Activated CD8-positive, alpha-beta memory T cell treated with anti-CD3 and anti-CD28 coated beads for 4 hours (primary cell): ENCODE measurements around the gene PPIF.

ENCODE experiments used
- DNase-seq, 2 donors: peaks; one replicate each; pipeline ENCODE4 v3.0.0-alpha.2; 2020; ENCODE audit warnings: low read depth in 2 of 2

PPIF gene

DNA sequence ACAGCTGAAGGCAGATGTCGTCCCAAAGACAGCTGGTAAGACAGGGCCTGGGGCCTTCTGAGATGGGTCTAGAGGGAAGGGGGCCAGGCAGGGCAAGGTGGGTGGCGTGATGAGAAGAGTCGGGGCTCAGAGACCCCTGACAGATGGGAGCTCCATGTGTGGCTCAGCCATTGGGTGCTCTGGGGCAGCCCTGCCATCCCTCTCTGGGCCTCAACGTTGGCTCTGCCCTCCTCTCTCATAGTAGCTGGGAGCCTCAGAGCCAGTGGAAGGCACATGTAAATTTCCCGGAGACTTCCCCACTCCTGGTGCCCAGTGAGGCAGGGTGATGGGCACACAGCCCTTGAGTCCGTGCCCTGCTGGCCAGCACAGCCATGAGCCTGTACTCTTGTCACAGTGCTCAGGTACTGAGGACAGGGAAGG, 1.8 kb downstream of the PPIF start:
- no peak for DNase-seq

DNA sequence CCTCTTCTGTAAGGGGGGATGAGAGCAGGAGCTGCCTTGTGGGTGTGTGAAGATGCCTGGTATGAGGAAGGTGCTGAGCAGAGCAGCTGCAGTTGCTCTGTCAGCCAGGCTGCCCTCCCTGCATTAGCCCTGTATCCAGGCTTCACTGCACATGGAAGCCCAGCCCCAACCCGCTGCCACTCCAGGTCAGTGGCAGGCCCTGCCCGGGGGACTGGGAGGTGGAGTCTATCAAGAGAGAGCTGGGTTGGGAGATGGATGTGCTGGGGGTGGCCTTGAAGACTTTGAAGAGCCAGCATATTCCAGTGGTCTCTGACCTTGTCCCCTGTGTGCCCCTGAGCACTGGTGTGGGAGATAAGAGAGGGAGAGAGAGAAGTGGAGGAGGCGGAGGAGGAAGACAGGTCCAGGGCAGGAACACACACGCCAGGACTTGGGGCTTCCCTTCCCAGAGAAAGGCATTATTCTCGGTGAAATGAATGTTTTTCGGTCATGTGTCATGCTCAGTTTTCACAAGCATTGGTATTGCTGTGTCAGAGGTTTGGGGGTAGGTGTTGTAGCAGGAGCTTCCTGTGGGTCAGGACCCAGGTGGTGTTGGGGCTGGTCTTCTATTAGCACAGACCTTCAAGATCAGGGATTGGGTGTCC, 2.6 kb downstream of the PPIF start:
- no peak for DNase-seq

DNA sequence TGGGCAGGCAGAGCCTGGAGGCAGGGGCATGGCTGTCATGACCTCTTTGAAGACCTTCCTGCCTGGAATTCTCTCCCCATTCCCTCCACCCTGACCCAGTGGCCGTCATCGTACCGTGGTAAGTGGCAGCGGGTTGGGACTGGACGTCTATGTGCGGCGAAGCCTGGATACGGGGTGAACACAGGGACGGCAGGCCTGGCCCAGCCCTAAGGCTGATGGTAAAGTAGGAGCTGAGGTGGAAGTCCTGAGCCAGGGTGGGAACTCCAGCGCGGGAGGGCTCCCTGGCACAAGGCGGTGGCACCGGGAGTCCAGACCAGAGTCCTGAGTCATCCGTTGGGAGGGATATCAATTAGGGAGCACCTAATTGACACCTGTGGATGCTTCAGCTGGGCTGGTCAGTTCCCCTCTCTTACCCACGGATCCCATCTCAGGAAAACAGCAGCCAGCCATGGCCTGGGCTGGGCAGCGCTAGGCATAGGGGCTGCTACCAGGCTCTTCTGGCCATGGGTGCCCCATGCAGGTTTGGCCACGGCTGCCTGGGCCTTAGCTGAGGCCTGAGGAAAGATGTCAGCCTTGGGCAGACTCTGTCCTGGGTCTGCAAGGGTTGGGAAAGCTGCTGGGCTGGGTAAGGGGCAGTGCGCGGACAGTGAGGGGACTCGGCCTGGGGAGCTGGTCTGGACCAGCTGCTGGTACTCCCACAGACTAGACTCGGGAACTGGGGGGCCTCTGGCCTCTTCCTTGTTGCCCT, 3.3 kb downstream of the PPIF start:
- DNase-seq = no peak

DNA sequence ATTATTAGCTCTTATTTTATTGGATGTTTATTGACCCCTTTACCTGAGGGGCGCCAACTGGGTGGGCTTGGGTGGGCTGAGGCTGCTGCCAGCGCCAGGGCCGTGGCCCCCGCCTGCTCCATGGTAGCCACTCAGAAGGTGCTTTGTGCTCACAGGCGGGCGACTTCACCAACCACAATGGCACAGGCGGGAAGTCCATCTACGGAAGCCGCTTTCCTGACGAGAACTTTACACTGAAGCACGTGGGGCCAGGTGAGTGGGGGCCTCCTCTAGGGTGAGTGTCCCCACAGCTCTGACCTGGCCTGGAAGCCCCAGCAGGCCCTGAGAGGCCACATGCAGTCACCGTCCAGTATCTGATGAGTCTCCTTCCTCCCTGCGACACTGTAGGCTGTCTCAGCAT, 4.1 kb downstream of the PPIF start:
- no peak for DNase-seq

DNA sequence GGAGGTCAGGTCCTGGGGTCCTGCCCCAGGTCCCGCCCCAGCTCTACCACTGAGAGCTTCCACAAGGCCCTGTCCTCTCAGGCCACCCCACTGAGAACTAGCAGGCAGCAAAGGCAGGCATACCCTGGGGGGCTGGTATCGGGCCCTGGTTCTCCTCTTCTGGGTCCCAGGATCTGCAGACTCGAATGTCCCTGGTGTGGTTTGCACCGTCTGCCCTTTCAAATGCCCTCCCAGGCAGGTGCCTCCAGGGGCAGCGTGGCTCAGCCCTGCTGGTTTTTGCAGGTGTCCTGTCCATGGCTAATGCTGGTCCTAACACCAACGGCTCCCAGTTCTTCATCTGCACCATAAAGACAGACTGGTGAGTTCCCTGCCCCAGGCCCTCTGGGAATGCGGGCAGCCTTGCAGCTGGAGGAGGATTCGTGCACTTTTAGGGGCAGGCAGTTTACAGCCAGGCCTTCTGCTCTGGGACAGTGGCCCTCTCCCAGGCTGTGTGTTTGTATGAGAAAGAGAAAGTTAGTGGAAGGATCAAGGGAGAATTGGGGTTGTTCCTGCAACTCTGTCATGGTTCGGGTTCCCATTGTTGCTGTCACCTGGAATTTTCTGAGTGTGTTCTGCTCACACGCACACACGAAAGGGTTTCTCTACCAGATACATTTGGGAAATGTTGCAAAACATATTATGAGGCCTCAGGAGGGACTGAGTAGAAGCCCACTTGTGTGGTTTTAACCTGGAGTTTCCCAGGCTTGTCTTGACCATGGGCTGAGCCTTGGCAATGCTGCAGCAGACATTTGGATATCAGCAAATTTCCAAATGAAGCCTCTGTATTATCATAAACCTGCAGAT, 5.0 kb downstream of the PPIF start:
- no peak for DNase-seq

DNA sequence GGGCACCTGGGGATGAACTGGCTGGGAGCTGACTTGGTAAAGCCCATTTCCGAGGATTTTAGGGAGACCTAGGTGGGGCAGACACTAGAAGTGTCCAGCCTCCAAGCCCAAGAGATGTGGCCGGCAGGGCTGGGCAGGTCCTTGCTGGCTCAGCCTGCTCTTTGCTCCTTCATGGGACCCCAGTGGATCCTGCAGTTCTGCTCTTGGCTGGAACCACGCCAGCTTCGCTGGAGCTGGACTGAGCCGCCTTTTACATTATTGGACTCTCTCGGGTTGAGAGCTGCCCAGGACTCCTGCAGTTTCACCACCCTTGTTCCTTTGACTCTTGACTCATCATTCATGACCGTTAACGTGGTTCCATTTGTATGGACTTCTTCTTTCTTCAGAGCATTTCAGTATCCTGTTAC, 5.7 kb downstream of the PPIF start:
- DNase-seq = no peak

DNA sequence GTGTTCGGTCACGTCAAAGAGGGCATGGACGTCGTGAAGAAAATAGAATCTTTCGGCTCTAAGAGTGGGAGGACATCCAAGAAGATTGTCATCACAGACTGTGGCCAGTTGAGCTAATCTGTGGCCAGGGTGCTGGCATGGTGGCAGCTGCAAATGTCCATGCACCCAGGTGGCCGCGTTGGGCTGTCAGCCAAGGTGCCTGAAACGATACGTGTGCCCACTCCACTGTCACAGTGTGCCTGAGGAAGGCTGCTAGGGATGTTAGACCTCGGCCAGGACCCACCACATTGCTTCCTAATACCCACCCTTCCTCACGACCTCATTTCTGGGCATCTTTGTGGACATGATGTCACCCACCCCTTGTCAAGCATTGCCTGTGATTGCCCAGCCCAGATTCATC, 6.5 kb downstream of the PPIF start:
- DNase-seq = no peak

DNA sequence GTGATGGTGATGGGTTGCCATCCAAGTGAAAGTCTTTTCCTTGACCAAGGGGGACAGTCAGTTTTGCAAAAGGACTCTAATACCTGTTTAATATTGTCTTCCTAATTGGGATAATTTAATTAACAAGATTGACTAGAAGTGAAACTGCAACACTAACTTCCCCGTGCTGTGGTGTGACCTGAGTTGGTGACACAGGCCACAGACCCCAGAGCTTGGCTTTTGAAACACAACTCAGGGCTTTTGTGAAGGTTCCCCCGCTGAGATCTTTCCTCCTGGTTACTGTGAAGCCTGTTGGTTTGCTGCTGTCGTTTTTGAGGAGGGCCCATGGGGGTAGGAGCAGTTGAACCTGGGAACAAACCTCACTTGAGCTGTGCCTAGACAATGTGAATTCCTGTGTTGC, 6.9 kb downstream of the PPIF start:
- DNase-seq = no peak

DNA sequence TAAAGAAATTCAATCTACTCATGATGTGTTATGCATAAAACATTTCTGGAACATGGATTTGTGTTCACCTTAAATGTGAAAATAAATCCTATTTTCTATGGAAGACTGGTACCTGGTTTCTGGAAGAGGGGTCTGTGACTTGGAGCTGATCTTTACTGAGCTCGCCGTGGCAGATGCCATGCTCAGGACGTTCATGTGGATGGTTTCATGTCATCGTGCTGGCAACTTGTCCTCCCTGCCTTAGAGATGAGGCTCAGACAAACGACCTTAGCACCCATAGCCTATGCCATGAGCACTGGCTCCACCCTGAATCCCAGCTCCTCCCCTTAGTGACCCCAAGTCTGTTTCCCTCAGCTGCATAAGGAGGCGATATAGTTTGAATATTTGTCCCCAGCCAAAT, 7.3 kb downstream of the PPIF start:
- no peak for DNase-seq

DNA sequence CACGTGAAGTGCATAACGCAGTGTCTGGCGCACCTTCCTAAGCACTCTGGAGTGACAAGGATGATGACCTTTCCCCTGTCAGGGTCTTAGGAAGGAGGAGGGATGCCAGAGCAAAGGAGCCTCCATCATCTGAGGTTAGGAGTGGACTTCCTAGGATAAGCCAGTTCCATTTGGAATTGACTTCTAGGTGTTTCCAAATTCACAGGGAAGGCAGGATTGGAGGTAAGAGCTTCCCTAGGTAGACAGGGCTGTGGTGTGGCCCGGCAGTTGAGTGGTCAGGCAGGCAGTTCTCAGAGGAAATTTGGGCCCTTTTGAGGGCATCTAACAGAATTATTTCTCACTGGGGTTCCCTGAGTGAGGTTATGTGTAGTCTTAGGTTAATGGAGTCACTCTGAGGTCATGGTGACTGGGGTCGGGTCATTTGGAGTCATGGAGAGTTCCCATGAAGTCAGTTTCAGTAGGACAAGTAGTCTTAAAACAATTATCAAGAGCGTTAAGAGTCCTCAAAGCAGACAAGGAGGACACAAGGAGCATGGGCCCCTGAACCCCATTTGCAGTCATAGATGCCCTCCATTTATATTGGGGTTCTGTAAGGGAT, 8.2 kb downstream of the PPIF start:
- DNase-seq = no peak

DNA sequence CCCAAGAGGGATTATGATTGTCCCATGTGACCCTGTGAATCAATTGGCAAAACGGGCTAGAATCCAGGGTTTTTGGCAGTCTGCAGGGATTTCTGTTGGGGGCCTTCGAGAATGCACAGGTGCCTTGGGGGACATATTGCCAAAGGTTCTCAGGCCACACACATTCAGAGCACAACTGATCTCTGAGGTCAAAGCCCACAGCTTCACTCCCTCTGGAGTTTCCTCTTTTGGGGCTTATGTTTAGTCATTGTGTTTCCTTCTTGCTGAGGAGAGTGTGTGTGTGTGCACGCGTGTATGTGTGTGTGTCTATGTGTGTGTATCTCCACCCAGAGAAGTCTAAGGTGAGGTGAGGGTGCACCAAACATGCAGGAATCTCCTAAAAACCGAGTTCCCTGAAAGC, 8.8 kb downstream of the PPIF start:
- no peak for DNase-seq

DNA sequence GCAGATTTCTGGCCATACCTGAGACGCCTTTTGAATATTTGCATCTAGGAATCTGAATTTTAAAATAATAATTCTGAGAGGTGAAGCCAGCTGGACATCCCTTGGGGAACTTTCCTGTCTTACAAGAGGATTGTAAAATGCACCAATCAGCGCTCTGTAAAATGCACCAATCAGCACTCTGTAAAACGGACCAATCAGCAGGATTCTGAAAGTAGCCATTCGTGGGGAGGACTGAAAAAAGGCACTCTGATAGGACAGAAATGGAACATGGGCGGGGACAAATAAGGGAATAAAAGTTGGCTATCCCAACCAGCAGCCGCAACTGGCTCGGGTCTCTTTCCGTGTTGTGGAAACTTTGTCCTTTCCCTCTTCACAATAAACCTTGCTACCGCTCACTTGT, 9.9 kb downstream of the PPIF start:
- DNase-seq = no peak

DNA sequence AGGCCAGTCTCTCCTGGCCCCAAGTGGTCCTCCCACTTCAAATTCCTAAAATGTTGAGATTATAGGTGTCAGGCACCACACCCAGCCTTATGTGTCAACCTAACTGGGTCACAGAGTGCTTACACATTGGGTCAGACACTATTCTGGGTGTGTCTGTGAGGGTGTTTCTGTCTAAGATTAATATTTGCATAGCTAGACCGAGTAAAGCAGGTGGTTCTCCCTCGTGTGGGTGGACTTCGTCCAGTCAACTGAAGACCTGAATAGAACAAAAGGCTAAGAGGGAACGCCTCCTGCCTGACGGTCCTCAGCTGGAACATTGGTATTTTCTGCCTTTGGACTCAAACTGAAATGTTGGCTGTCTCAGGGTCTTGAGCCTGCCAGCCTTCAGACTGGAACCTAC, 11.5 kb downstream of the PPIF start:
- no peak for DNase-seq

DNA sequence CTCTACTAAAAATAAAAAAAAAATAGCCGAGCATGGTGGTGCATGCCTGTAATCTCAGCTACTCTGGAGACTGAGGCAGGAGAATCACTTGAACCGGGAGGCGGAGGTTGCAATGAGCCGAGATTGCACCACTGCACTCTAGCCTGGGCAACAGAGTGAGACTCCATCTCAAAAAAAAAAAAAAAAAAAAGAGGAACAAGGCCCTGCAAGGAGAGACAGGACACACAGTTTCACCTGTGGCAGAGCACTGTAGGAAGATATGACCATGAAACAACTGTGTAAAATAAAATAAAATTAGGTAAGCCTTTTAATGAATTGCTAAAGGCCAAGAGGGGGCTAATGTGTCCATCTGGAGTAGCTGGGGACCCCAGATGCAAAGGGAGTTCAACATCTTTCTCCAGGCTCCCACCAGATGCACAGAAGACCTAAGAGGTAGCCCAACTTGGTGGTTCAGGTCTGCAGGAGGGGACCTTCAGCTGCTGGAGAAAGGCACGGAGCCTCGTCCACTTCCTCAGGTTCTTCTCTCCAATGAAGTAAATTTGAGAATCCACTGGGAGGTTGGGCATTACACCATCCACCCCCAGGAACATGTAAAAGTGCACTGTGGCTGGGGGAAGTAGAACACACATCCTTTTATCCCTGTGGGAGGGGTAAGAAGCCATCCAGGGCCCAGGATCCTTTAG, 12.7 kb downstream of the PPIF start:
- DNase-seq = no peak

DNA sequence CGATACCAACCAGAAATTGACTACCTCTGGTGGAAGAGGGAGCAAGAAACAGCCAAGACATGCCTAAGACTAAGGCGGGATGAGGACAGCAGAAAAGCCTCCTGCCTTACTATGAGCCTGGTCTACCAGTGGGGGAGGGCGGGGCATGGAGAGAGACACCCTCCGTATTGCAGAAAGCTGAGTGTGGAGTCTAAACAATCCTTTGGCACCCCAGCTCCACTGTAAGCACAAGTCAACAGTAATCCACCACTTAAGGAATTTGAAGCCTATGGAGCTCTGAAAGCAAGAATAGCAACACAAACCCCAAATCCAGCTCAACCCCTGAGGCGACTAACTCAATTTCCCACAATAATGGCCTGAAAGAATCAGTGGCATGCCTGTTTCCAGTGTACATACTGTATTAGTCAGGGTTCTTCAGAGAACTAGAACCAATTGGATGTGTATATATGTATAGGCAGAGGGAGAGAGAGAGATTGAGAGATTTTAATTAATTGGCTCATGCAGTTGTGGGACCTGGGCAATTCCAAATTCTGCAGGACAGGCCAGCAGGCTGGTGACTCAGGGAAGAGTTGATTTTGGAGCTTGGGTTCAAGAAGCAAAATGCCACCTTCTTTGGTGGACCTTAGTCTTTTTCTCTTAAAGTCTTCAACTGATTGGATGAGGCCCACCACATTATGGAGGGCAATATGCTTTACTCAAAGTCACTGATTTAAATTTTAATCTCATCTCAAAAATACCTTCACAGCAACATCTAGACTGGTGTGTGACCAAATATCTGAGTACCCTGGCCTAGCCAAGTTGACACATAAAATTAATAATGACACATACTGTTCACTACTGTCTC, 13.5 kb downstream of the PPIF start:
- DNase-seq = no peak

DNA sequence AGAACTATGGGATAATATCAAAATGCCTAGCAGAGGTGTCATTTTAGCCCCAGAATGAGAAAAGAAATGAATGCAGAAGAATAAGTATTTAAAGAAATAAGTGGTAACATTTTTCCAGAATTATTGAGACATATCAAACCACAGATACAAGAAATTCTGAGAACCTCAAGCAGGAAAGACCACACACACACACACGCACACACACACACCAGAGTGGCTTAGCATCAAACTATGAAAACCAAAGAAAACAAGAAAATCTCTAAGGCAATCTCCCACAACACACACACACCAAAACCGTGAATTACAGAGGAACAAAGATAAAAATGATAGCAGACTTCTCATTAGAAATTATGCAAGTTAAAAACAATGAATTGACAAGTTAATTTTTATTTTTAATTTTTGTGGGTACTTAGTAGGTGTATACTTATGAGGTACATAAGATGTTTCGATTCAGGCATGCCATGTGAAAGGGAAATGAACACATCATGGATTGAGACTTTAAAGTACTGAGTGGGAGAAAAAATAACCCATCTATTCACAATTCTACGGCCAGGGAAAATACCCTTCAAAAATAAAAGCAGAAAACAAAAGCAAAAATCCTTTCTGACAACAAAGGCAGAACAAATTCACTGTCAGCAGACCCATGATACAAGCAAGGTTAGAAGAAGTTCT, 14.6 kb downstream of the PPIF start:
- no peak for DNase-seq

DNA sequence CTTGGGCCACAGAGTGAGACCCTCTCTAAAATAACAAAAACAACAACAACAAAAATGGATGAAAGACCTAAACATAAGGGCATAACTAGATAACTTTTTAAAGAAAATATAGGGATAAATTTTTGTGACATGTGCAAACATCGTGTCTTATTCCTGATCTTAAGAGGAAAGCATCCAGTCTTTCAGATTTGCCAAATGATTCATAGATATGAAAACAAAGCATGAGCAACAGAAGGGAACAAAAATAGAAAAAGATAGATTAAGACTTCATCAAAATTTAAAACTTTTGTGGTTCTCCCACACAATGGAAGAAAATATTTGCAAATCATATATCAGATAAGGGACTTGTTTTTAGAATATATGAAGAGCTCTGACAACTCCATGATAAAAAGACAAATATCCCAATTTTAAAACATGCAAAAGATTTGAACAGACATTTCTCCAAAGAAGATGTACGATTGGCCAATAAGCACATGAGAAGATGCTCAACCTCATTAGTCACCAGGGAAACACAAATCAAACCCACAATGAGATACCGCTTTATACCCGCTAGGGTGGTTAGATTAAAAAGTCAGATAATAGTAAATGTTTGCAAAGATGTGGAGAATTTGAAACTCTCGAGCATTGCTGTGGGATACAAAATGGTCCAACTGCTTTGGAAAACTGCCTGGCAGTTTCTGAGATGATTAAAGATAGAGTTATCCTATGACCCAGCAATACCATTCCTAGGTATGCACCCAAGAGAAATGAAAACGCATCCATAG, 20.3 kb downstream of the PPIF start:
- DNase-seq = no peak

DNA sequence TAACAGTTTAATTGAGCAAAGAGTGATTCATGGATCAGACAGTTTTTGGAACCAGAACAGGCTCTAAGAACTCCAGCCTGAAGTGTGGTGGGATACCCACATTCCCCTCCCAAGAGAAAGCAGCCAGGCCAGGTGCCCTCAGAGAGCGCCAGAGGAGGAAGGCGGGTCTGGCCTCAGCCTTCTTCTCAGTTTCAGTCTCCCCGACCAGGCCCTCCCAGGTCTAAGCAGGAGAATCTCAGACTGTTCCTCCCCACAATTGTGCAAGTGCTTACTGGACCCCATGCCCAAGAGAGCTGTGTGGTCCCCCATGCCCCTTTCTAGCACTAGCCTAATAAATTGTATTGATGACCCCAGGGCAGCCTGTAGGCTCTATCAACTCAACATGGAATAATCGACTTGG, 25.6 kb downstream of the PPIF start:
- no peak for DNase-seq

DNA sequence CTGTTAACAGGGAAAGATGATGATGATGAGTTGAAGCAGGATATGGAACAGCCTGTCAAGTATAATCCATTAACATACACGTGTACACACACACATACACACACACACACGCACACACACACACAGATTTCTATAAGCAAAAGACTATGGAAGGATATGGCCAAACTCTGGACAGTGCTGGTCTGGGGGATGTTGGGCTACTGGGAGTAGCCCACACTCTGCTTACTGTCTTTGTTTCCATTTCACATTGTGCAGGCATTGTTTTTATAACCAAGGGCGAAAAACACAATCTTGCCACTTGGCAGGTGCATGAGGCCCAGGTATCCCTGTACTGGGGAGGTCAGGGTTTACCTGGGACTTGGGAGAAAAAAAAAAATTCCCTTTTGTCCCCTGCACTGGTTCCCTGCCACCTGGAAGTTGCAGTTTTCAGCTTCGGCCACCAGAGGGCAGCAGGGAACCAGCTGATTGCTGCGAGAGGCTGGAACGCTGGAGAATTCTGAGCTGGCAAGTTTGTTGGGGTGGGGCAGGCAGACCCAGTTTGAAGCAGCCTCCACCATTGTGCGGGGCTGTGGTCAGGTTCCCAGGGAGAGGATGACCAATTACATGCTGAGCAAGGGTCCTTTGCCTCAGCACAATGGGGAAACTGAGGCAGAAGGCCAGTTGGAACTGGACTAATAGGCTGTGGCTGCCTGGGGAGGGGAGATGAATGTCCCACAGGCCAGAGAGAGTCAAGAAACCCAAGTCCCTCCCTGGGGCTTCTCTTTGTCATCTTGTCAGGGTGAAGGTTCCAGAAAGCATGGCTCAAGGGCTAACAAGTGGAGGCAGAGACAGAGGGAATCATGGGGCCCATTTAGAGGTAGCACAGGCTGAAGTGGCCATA, 27.3 kb downstream of the PPIF start:
- peak; percentile 42 to 46 for DNase-seq
